Dermis microvascular lymphatic vessel endothelial cell (primary cell): ENCODE results near the gene CCDC68. TPM values are rescaled to one million over a fixed set of nuclear protein-coding genes. Genes with fewer than 3 reads are reported as not detected.
A peak's percentile ranks its signal among the peaks of the same experiment; 100 is the strongest.

Source experiments
- DNase-seq, 2 donors: peaks; one replicate each; pipeline versions ENCODE4 v3.0.0 to v3.0.0-alpha.2; 2010; ENCODE audit warnings: low read depth in 2 of 2
- total RNA-seq: library from RNA; depleted of rRNA; stranded (reverse); fragments of >200 nt; gene quantifications from 2 replicates; pipeline ENCODE4 v1.2.1, GENCODE V29; 2014

The CCDC68 gene, protein sequence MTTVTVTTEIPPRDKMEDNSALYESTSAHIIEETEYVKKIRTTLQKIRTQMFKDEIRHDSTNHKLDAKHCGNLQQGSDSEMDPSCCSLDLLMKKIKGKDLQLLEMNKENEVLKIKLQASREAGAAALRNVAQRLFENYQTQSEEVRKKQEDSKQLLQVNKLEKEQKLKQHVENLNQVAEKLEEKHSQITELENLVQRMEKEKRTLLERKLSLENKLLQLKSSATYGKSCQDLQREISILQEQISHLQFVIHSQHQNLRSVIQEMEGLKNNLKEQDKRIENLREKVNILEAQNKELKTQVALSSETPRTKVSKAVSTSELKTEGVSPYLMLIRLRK
- total RNA-seq, result 0.26 and 0.51 TPM in 2 replicates

DNA sequence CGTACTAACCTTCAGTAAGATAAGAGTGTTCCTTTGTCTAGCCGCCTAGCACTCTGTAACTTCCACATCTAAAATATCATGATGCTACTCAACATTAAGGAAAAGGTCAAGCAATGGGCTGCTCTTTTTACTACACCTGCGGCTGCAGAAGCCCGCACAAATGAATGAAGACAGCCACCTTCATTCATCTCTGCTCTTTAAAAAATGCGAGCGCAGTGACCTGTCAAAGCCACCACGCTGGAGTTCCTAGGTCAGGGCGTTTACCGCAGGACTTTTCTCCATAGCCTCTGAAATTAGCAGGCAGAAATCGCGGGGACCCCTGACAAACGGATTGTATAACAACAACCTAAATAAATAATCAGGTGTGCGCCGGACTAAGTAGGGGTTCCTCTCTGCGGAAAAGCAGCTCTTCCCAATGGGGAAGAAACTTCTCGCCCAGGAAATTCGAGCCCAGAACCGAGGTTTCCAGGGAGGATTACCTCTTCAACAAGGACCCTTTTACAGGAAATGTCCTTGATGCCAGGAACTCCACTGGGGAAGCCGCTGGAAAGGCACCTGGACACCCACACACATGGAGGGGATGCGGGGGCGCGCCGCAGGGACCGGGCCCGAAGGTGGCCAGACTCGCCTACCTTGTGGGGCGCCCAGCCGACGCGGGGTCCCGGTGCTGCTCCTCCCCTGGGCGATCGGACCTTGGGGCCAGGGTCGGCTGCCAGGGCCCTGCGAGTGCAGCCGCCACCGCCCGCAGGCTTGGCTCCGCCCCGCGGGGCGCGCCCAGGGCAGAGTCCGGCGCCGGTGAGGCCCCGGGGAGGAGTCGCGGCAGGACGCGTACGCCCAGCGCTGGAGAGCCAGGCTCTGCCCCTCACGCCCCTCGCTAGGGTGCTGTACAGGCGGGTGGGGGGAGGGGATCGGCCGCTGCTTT lies at the start of gene CCDC68:
TSS of gene CCDC68 (minus strand) at position 758 of the 922 bp plus-strand sequence. CDS start 16,670 bp downstream, outside the sequence.
- DNase-seq, result peak in 1 of 2 donors; percentile 54

DNA sequence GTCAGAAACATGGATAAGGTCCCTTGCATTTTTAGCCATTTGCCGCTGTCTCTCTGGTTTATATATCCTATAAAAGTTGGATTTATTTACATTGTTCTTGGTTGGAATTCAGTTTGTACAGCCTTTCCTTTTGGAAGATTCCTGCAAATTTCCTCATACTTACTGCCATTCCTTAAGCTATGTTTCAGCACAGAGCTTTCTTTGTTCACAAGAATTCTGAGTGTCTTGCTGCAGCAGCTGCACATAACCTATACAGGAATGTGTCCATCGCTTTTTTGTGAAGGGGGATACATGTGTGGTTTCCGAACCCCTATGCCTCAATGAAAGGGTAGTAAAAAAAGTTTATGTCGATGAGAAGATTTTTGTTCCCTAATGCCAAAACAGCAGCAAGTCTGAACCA lies 48.3 kb upstream of the CCDC68 start:
- DNase-seq, result no peak

DNA sequence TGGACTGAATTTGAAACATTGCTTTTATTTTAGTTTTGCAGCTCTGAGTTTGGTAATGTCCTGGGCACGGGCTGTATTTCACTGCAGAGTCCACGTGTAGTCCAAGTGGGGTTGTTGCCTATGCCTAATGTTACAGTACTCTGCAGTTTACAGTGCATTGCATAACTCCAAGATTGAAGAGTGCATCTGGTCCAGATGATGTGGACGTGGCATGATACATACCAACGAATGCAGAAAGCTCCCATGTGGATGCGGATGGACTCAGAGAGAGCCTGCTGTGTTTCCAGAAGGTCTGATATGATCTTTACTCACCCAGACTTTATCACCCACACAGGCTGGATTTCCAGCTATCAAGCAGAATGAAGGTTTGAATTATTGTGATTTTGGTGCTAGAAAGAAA lies 44.4 kb upstream of the CCDC68 start:
- DNase-seq, result no peak

DNA sequence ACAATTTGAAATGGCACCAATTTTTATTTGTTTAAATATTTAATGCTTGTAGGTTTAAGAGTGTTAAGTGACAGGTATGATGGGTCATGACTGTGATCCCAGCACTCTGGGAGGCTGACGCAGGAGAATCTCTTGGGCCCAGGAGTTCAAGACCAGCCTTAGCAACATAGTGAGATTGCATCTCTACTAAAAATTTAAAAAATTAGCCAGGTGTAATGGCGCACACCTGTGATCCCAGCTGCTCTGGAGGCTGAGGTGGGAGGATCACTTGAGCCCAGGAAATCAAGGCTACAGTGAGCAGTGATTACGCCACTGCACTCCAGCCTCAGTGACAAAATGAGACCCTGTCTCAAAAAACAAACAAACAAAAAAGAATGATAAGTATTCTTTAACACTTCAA lies 43.0 kb upstream of the CCDC68 start:
- DNase-seq, result no peak

DNA sequence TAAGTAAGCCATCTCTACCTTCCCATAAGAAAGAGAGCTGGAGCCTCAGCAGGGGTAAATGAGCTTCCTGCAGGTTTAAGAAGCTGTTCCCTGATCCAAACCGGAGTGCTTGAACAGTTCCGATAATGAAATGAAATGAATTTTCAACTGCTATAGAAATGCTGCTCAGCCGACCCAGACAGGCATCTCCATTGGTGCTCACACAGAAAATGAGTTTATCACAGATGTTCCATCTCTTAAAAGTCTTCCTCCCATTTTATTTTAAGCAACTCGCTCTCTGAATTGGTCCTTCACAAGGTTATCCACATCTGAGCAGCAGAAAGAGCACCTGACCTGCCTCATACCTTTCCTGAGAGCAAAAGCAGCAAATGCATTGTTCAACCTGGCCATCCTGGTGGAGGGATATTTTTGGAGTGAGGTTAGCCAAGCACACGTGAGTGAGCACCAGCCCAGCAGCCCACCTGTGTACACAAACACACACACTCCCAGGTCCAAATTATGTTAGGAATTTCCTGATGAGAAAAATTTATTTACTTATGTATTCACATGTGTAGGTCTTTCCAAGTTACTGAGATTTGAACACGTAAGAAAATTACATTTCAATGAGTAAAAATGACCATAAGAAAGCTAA lies 42.2 kb upstream of the CCDC68 start:
- DNase-seq, result peak; percentile 31 to 37

DNA sequence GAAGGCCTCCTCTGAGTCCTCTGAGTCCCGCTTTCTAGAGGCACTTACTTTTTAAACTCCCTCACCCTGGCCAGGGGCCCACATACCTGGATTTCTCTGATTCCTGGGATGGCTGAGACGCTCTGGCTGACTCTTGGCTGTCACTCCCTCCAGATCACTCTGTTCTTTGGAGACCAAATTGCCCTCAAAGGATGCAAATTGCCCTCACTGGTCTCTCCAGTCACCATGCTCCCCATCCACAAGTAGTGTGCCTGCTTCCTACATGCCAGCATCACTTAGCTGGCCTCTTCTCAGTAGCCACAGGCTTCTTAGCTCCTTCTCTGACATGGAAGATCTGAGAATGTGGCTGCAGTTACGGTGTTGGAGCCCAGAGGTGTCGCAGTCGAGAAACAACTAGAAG lies 41.3 kb upstream of the CCDC68 start:
- no peak for DNase-seq

DNA sequence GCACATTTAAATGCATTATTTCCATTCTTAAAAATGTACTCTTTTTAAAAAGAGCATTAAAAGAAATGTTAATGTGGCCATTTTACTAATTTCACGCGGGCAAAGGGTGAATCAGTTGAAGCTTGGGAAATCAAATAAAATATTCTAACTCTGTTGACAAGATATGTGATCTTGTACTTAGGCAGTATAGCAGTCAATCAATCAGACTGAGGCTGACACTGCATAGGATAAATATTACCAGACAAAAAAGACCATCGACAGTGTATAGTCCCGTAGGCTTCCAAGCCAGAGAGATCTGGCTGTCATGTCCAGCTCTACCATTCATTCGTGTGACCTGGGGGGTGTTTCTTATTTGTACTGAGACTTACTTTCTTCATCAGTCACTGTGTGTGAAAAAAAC lies 39.8 kb upstream of the CCDC68 start:
- DNase-seq, result no peak

DNA sequence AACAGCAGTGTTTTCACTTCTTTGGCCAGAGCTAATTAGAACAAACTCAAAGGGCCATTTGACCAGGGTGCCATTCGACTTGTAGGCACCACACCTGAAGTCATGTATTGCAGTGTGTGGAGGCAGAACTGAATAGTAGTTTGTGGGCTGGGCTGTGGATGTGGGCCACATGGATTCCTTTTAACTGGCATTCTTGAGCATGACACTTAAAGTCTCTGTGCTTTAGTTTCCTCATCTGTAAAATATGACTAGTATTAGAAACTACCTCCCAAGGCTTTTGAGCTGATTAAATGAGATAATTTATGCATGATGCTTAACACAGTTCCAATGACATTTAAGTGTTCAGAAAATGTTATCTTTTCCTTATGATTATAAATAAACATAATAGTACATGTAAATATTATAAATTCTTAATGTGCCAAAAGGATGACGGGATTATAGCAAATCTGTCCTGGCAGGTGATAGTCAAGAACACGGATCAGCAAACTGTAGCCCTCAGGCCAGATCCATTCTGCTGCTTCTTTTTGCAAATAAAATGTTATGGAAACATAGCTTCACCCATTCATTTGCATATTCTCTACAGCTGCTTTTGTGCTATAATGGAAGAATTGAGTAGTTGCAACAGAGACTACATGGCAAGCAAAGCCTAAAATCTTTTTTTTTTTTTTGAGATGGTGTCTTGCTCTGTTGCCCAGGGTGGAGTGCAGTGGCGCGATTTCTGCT lies 36.3 kb upstream of the CCDC68 start:
- DNase-seq, result no peak

DNA sequence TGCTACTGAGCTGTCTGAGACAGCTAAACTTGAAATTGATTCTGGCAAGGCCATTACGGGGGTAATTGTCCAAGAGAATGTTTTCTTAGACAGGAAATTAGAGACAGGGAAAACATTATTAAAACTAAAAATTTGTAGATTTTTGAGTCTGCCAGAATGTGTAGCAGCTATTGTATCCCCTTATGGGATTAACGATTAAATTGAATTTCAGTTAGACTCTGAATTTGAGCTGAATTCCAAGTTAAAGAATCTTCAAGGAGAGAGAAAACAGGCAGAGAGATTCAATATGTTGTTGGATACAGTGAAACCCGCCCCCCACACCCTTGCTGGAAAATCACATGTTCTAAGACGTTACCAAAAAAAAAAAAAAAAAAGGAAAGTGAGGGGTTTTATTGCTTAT lies 32.7 kb upstream of the CCDC68 start:
- no peak for DNase-seq

- no peak for DNase-seq
These were observed 25.6 kb upstream of the CCDC68 start for GRCh38 chr18:54984908-54985307.

DNA sequence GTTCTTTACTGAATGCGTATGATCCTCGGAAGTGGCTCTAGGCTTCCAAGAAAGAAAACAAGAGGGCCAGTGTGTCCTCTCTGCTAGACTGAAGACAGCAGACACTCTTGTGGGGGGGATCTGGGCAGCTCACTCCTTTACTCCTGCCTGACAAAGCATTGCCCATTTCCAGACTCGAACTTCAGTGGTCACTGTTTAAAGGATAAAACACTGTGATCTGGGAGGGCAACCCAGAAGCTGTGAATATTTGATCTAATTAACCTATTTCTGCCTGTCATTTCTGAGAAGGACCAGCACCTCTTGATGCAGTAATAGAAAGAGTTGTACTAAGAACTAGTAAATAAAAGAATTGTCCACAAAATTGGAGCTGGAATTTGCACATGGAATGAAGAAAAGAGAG lies 24.5 kb upstream of the CCDC68 start:
- DNase-seq, result no peak

- peak; percentile 43 to 66 for DNase-seq
These were observed 23.9 kb upstream of the CCDC68 start for GRCh38 chr18:54983041-54983686.

GRCh38 chr18:54981076-54981475 lies 21.8 kb upstream of the CCDC68 start:
- no peak for DNase-seq

- no peak for DNase-seq
These were observed 16.3 kb upstream of the CCDC68 start for GRCh38 chr18:54975598-54975997.

DNA sequence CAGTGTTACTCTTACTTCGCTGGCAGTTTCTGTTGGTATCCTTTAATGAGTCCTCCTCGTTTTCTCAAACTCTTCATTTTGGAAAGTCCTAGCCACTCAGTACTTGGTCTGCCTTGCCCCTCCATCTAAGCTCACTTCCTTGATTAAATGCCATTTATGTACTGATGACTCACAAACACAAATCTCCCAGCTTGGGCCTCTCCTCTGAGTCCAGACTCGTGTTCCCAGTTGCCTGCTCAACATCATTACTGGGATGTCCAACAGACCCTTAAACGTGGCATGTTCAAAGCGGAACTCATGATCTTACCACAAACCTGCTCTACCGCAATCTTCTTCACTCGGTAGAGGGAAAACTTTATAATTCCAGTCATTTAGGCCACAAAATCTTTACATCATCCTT lies 13.8 kb upstream of the CCDC68 start:
- DNase-seq, result no peak

- no peak for DNase-seq
These were observed 9.5 kb upstream of the CCDC68 start for GRCh38 chr18:54968807-54969206.

DNA sequence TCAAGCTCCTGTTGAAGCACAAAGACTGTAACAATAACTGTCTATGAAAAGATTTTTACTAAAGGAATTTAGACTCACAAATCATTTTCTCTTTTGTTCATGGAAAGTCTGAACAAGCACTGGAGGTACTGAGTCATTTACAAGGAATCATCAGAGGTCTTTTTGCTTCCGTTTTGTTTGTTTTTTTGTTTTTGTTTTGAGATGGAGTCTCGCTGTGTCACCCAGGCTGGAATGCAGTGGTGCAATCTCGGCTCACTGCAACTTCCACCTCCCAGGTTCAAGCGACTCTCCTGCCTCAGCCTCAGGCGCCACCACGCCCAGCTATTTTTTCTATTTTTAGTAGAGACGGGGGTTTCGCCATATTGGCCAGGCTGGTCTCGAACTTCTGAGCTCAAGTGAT lies 9.0 kb upstream of the CCDC68 start:
- DNase-seq, result peak in 1 of 2 donors; percentile 50

- DNase-seq, result no peak
These were observed 8.5 kb upstream of the CCDC68 start for GRCh38 chr18:54967786-54968185.

DNA sequence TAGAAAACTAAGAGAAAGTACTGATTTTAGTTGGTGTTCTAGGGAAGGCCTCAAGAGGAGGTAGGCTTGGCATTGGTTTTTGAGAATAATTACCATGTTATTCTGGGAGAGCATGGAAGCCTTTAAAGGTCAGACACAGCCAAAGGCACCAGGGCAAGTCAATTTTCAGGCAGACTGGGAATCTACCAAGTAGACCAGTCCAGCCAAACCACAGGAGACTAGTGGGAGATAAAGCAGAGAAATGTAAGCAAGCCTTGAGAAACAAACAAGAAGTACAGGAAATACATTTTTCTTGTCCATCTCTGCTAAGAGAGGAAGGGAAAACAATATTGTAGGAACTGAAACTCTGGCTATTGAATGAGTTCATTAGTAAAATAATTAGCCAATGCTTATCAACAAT lies 5.5 kb upstream of the CCDC68 start:
- no peak for DNase-seq

DNA sequence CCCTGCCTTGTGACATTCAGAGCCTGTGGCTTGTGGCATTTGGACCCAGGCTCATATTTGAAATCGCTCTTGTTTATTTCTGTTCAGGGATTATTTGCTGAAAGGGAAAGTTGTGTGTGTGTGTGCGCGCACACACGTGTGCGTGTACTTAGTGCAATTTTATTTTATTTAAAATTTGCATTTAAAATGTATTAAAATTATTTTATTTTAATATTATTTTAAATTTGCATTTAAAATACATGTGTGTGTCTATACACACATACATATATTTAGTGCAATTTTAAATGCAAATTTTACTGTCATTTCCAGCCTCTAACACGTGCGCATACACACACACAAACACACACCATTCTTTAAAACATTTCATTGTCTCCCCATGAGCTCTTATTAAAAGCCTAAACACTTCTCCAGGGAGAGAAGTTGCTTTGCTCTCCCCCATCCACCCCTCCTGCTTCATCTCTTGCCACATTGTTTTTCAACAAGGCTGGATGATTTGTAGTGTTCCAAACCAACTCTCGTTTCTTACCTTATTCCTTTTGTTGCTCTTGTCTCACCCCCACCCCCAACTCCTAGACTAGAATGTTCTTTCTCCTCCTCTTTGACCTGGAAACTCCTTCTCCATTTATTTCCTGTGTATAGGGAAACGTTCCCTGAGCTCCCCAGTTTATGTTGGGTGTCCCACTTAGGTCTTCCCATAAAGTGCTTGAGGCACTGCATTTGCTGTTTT lies 3.8 kb upstream of the CCDC68 start:
- DNase-seq, result no peak
